HG03097 (cell line): ENCODE results near the gene ZNF35.
"Not testable (repeated sequence)": the region's sequence is repeated elsewhere in the genome, so short reads cannot be mapped to it uniquely, and the experiment has no call there.

ENCODE experiments used
- ATAC-seq: cut with Tn5 transposase; IDR thresholded peaks from one replicate; pipeline ENCODE4 v1.9.1; 2021; ENCODE audit not compliant: unreplicated experiment, low FRiP score

The ZNF35 gene

DNA sequence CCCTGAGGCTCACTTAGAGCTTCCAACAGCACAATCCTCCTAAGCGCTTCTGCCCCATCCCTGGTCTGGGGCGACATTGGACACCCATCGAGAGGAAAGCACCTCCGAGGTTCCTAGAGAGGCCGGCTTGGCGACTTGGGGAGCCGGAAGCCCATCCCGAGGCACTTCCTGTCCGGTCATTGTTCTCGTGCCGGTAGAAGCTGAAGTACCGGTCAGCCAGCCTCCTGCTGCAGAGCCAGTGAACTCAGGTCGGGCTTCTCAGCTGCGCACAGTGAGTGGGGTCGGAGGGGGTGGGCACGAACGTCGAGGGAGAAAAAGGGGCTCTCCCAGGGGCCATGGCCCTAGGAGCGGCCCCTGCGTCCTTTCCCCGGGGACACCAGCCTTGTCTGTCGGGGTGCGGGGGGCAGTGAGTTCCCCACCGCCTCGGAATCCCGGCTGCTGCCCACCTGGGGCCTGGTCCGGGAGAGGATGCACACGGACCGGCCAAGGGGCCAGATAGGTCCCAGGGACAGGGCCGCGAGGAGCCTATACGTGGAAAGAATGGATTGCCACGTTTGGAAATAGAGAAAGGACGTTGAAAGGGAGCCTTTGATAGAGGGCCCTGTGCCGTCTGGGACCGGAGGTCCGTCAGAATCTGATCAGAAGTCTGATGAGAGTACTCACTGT lies at the start of gene ZNF35:
Gene ZNF35 (plus strand): TSS at position 169 of the 666 bp plus-strand sequence. CDS start 2,336 bp downstream, outside the sequence.
- ATAC-seq = peak; percentile 93

DNA sequence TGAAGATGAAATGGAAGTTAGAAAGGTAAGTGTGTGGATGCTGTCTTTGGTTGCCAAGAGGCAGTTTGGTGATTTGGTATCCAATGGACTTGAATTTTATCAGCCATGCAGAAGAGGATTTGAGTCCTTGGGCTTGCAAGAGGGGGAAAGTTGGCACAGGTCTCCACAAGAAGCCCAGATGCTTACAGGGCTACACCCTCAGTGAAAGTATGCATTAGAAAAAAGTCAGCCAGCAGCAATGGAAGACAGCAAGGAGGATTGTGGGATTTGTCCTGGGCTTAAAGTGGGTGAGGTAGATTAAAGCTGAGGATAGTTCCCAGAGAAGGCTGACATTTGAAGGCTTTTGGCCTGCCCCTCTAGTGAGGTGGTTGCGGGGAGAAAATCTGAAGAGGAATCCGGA lies 46.8 kb upstream of the ZNF35 start:
- no peak for ATAC-seq

DNA sequence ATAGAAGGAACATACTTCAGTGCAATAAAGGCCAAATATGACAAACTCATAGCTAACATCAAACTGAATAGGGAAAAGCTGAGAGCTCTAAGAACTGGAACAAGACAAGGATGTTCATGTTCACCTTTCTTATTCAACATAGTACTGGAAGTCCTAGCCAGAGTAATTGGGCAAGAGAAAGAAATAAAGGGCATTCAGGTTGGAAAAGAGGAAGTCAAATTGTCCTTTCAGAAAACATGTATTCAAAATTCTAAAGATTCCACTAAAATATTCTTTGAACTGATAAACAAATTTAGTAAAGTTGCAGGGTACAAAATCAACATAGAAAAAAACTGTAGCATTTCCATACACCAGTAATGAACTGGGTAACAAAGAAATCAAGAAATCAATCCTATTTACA lies 35.9 kb upstream of the ZNF35 start:
- ATAC-seq = no peak

DNA sequence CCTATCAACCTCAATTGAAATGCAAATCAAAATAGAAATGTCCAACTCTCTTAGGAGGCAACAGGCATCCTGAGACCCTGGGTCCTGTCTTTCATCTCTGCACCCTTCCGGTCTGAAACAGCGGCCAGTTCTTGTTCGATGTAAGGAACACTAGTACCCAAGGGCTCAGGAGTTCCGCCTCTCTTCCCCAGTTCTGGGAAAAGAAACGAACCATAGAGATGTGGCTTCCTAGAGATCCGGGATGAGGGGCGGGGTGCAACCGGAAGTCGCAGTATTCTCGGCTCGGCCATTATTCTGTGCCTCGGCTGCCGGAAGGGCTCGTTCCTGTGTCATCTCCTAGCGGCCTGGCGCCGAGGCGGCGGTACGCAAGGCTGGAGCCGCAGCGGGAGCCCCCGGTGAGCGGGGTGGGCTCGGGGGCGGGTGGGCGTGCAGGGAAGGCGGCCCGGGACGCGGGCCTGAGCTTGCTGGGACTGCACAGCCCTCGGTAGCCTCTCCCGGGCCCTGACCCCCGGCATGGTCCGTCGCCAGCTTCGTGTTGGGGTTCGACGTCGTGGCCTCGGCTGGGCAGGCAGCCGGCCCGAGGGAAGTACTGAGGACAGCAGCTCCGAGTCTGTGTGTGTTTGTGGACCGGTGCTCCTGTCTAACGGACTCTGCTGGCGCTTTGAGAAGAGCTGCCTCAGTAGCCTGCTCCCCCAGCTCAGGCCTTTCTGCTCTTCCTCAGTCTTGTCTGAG lies 23.6 kb upstream of the ZNF35 start, which contains the start of gene ZNF197:
Gene ZNF197 (plus strand): TSS at position 288 of the 732 bp plus-strand sequence. CDS start 4,119 bp downstream, outside the sequence.
- peak; percentile 85 for ATAC-seq

- no peak for ATAC-seq
Observed at GRCh38 chr3:44628716-44629115, 19.8 kb upstream of the ZNF35 start.

DNA sequence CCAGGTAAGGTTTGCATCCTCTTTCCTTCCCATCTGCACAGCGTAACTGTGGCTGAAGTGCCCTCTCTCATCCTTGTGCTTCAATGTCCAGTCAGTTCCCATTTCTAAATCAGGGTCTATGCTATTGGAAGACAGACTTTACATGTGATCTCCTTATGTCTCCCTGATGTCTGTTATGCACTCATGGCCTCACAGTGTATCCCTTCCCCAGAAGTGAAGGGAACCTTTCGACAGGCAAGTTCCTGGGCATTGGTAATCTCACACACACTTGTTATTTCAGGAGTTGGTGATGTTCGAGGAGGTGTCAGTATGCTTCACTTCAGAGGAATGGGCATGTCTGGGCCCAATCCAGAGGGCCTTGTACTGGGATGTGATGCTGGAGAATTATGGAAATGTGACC lies 16.3 kb upstream of the ZNF35 start:
- ATAC-seq = no peak

DNA sequence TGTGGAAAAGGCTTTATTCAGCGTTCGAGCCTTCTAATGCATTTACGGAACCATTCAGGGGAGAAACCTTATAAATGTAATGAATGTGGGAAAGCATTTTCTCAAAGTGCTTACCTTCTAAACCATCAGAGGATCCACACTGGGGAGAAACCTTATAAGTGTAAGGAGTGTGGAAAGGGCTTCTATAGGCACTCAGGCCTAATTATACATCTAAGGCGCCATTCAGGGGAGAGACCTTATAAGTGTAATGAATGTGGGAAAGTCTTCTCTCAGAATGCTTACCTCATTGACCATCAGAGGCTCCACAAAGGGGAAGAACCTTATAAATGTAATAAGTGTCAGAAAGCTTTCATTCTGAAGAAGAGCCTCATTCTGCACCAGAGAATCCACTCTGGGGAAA lies 6.2 kb upstream of the ZNF35 start:
- ATAC-seq = no peak

- no peak for ATAC-seq
Observed at GRCh38 chr3:44643024-44643423, 5.5 kb upstream of the ZNF35 start.

GRCh38 chr3:44647771-44648170 lies 761 bp upstream of the ZNF35 start:
- ATAC-seq = no peak

DNA sequence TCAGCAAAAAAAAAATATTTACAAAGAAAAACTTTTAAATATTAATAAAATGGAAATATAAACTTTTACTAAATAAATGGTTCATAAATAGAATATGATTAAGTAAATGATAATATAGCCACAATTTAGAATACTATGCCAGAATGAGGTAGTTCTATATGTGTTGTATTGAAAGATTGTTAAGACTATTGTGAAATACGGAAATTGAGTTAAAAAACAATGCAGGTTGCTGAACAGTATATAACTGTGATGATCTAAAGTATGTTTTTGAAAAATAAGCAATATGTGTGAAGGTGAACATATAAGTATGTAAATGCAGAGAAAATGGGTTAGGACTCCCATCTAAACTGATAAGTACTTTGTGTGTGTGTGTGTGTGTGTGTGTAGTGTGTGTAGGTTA lies 1.2 kb downstream of the ZNF35 start:
- no peak for ATAC-seq

- ATAC-seq = no peak
Observed at GRCh38 chr3:44654039-44654438, 5.5 kb downstream of the ZNF35 start.

GRCh38 chr3:44659015-44659414 lies 10.5 kb downstream of the ZNF35 start:
- ATAC-seq = no peak

- no peak for ATAC-seq
Observed at GRCh38 chr3:44659434-44659833, 10.9 kb downstream of the ZNF35 start.

GRCh38 chr3:44661189-44661588 lies 12.7 kb downstream of the ZNF35 start:
- no peak for ATAC-seq

- no peak for ATAC-seq
Observed at GRCh38 chr3:44665173-44665572, 16.6 kb downstream of the ZNF35 start.

DNA sequence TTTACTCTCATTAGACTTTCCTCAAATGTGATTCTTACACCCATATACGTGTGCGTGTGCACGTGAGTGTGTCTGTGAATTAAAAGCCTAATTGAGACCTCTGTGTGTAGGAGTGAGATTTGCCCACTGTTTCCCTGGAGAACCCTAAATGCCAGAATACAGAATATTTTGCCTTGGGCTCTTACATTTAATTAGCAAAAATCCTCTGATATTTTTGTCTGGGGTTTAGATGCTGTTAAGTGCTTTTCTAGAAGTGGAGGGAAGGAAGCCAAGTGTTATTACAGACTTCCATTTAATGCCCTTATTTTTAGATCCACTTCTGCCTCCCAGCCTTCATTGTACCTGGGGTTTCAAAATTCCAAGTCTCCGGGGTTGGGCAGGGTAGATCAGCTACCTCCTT lies 17.8 kb downstream of the ZNF35 start:
- ATAC-seq = no peak

DNA sequence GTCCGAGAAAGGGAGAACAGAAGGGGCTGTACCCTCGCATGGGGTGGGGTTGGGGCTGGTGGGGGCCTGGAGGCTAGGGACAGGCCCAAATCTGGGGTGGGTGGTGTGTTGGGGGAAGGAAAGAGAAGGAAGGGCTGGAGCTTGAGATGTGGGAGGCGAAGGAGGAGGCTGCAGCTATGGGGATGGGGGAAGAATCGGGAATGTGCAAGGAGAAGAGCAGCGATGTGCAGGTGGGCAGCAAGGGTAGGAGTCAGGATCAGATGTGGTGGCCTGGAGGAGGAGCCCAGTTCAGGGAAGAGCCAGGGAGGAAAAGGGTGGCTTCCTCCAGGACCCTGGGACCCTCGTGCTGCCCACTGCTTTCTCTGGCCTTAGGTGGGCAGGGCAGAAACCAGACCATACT lies 21.2 kb downstream of the ZNF35 start:
- no peak for ATAC-seq

DNA sequence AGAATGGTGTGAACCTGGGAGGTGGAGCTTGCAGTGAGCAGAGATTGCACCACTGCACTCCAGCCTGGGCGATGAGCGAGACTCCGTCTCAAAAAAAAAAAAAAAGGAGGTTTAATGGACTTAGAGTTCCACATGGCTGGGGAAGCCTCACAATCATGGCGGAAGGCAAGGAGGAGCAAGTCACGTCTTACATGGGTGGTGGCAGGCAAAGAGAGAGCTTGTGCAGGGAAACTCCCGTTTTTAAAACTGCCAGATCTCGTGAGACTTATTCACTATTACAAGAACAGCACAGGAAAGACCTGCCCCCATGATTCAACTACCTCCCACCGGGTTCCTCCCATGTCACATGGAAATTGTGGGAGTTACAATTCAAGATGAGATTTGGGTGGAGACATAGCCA lies 24.9 kb downstream of the ZNF35 start:
- not testable (repeated sequence) for ATAC-seq

- no peak for ATAC-seq
Observed at GRCh38 chr3:44674211-44674610, 25.7 kb downstream of the ZNF35 start.

DNA sequence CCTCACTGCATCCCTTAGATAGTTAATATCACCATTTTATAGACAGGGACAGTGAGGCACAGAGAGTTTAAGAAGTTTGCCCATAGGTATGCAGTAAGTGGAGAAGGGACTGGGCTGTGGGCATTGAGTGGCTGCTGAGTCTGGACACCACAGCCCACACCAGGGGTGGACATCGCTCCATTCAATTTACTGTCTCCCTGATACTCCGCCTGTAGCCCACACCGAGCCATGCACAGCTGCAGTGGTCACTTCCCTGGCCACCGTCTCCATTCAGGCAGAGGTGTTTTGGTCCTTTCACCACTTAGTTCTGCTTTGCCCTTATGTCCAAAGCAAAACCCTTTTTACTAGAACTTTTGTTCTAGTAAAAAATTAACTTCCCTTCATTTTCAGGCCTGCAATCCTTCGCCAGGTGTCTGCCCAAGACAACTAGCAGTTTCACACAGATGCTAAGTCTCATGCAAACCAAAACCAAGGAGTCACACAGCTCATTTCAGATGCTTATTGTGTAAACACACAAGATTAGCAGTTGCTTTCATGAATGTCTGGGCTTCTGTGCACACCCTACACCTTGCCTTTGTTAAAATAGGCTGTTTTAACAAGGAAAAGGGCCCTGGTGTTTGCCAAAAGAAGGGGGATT lies 30.1 kb downstream of the ZNF35 start:
- no peak for ATAC-seq

- ATAC-seq = no peak
Observed at GRCh38 chr3:44680921-44681455, 32.5 kb downstream of the ZNF35 start.
